BE2C (cell line): Measurements from ENCODE around the gene KRT79.

Experiments used
- DNase-seq: peaks from one replicate; pipeline ENCODE4 v3.0.0-alpha.2; 2020
- H3K27me3 ChIP-seq: fragments of 250-450 bp; sonication (Bioruptor Pico); 2 replicates; pipeline ENCODE4 v1.5.1; 2020; ENCODE audit warnings: mild to moderate bottlenecking
- H3K36me3 ChIP-seq: fragments of 250-450 bp; sonication (Bioruptor Pico); 2 replicates; pipeline ENCODE4 v1.5.1; 2020; ENCODE audit warnings: mild to moderate bottlenecking
- H3K4me1 ChIP-seq: fragments of 250-450 bp; sonication (Bioruptor Pico); 2 replicates; pipeline ENCODE4 v1.5.1; 2020
- H3K4me3 ChIP-seq: 2 replicates; pipeline ENCODE4 v1.5.1; 2011; ENCODE audit warnings: low read depth, low read length
- H3K9me3 ChIP-seq: fragments of 250-450 bp; sonication (Bioruptor Pico); 2 replicates; pipeline ENCODE4 v1.5.1; 2020
- TF ChIP-seq, protein P1 (sequence below): IDR thresholded peaks from 2 replicates; pipeline ENCODE4 v1.5.1; 2012; ENCODE audit warnings: mild to moderate bottlenecking, low read depth, low read length

Gene KRT79

DNA sequence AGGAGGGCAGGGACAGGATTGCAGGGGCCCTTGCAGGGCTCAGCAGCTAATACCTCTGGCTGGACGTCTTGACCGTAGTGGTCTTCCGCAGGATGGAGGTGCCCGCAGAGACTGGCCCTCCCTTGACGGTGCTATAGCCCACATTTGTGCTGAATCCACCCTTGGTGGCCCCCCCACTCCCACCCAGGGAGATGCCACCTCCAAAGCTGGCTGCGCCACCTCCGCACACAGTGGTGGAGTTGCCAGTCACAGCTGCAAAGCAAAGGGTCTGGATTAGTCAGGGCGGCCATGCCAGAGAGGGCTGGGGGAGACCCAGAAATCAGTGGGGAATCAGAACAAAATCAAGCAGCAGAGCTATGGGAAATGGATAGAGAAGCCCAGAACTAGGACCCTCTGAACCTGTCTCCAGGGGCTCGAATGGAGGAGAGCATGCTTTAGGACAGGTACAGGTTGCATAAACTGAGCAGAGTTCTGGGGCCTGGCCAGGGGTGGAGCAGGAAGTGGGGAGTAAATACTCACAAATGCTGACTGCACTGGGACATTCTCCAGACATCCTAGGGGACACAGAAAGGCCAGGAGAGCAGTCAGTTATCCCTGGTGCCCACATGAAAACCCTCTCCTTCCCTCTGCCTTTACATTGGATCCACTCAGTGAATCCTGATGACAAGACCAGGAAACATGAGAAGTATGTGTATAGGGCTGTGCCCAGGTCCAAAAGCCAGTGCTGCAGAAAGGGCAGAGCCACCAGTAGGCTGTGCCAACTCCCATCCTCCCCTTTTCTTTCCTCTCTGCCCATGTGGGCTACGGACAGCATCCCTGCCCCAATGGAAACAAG, 12.1 kb downstream of the KRT79 start:
- H3K36me3 ChIP-seq = no peaks in the 10 kb centered on the region
- no peak overlapping the region for H3K4me3 ChIP-seq
- TF ChIP-seq, protein P1, sequence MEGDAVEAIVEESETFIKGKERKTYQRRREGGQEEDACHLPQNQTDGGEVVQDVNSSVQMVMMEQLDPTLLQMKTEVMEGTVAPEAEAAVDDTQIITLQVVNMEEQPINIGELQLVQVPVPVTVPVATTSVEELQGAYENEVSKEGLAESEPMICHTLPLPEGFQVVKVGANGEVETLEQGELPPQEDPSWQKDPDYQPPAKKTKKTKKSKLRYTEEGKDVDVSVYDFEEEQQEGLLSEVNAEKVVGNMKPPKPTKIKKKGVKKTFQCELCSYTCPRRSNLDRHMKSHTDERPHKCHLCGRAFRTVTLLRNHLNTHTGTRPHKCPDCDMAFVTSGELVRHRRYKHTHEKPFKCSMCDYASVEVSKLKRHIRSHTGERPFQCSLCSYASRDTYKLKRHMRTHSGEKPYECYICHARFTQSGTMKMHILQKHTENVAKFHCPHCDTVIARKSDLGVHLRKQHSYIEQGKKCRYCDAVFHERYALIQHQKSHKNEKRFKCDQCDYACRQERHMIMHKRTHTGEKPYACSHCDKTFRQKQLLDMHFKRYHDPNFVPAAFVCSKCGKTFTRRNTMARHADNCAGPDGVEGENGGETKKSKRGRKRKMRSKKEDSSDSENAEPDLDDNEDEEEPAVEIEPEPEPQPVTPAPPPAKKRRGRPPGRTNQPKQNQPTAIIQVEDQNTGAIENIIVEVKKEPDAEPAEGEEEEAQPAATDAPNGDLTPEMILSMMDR = no peak
- H3K4me1 ChIP-seq = no peaks in the 10 kb centered on the region
- H3K27me3 ChIP-seq = peaks cover 33% of the 10 kb centered on the region
- H3K9me3 ChIP-seq = no peaks in the 10 kb centered on the region
- no peak for DNase-seq

DNA sequence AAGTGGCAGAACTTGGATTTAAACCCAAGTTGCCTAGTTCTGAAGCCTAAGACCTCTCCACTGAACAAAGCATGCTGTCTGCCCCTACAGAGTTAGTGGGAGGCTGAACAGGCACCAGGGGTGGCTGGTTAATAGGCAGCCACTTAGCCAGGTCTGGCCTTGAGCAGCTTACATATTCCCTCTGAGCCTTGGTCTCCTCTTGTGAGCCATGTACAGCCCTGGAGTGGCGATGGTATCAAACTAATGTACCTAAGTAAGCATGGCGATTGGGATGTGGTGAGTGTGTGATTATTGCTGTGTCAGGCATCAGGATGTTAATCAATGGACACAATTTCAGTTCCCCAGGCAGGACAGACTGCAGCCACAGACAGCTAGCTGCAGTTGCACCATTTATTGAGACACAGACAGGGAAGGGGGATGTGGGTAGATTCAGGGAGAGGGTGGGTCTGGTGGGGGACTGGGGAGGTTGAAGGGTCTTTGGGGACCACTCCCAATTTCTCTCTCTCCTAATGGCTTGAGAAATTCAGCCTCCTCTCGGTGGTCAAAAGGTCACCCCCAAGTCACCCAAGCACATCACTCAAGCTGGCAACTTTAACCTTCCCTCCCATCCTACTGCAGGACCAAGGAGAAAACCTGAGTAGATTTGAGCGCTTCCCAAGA, 12.9 kb downstream of the KRT79 start:
- Histone ChIP-seq H3K27me3 (peaks cover 33% of the 10 kb centered on the region), H3K36me3 (no peaks in the 10 kb centered on the region), H3K9me3 (no peaks in the 10 kb centered on the region), H3K4me3 (no peak overlapping the region), H3K4me1 (no peaks in the 10 kb centered on the region)
- DNase-seq = no peak
- TF ChIP-seq, protein P1 = no peak

DNA sequence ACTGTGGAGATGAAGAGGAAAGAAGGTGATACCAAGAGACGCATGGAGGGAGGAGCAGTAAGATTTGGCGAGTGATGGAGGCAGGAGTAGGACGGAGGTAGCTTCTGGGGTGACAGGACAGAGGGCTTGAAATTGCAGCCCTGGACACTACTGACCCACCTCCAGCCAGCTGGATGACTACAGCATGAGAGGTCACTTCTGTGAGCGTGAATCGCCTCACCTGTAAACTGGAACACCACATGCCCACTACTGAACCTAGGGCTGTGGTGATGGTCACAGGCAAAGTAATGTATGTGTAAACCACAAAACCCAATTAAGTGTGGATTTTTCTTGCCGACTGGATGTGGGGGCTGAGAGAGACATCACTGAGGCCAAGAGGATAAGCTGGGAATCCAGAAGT, 13.6 kb downstream of the KRT79 start:
- no peaks in the 10 kb centered on the region for H3K4me1 ChIP-seq
- TF ChIP-seq, protein P1 = no peak
- H3K9me3 ChIP-seq = no peaks in the 10 kb centered on the region
- H3K36me3 ChIP-seq = no peaks in the 10 kb centered on the region
- H3K27me3 ChIP-seq = peaks cover 33% of the 10 kb centered on the region
- no peak overlapping the region for H3K4me3 ChIP-seq
- no peak for DNase-seq

DNA sequence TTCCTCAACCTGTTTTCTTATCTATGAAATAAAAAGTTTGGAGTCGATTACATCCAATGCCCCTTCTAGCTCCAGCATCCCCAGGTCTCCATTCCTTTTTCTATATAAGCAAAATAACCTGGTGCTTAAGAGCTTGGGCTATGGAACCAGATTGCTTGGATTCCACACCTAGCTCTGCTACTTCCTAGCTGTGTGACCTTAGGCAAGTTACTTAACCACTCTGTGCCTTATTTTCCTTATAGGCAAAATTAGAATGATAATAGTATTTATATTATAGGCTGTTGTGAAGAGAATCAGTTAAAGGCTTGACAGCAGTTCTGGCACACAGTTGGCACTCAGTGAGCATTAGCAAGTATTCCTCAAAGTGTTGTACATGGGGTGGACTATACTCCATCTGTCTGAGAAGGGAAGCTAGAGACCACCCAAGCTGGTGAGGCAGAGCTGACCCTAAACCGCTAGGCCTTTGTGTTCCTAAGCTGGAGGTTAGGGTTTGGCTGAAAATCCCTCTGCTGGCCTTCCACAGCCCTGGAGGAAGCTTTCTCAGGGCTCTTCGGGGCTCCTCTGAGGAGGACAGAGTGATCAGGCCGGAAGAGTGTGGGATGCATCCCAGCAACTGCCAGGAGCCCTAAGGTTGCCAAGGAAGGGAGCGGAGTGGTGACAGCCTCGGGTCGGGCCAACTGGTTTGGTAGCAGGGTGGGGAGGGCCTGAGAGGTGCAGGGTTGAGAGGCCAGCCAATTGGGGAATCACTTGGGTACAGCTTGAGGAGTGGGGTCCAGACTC, 14.2 kb downstream of the KRT79 start:
- TF ChIP-seq, protein P1 = no peak
- Histone ChIP-seq H3K4me1 (no peaks in the 10 kb centered on the region), H3K27me3 (peaks cover 33% of the 10 kb centered on the region), H3K4me3 (no peak overlapping the region), H3K36me3 (no peaks in the 10 kb centered on the region), H3K9me3 (no peaks in the 10 kb centered on the region)
- no peak for DNase-seq

DNA sequence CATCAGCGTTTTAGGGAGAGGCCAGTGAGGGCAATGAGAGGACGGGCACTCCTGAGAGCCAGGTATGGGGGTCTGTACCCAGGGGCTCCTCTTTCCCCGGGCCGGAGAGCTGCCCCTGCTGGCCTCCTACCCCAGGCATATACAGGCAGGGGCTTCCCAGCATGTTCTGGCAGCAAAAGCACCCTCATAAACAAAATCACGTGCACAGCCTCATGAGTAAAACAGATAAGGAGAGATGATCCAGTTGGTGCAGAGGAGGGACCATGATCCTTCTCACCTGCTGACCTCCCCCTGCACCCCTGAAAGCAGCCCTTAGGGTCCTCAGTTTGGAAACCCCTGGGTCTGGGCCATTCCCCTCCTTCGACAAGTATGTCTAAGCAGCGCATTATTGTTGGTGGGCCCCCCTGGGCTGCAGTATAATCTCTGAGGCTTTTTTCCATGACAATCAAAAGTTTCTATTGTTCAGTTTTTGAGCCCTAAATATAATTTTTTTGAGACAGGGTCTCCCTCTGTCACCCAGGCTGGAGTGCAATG, 15.2 kb downstream of the KRT79 start:
- no peaks in the 10 kb centered on the region for H3K36me3 ChIP-seq
- H3K4me3 ChIP-seq = no peak overlapping the region
- no peak for DNase-seq
- TF ChIP-seq, protein P1 = no peak
- no peaks in the 10 kb centered on the region for H3K4me1 ChIP-seq
- H3K9me3 ChIP-seq = no peaks in the 10 kb centered on the region
- H3K27me3 ChIP-seq = peaks cover 37% of the 10 kb centered on the region
